BE2C (cell line): ENCODE data around the gene NONO.
"Not testable (repeated sequence)": the region's sequence is repeated elsewhere in the genome, so short reads cannot be mapped to it uniquely, and the experiment has no call there.

Experiments
- DNase-seq: peaks from one replicate; pipeline ENCODE4 v3.0.0-alpha.2; 2020
- H3K27me3 ChIP-seq: fragments of 250-450 bp; sonication (Bioruptor Pico); 2 replicates; pipeline ENCODE4 v1.5.1; 2020; ENCODE audit warnings: mild to moderate bottlenecking
- H3K36me3 ChIP-seq: fragments of 250-450 bp; sonication (Bioruptor Pico); 2 replicates; pipeline ENCODE4 v1.5.1; 2020; ENCODE audit warnings: mild to moderate bottlenecking
- H3K4me1 ChIP-seq: fragments of 250-450 bp; sonication (Bioruptor Pico); 2 replicates; pipeline ENCODE4 v1.5.1; 2020
- H3K4me3 ChIP-seq: 2 replicates; pipeline ENCODE4 v1.5.1; 2011; ENCODE audit warnings: low read depth, low read length
- H3K9me3 ChIP-seq: fragments of 250-450 bp; sonication (Bioruptor Pico); 2 replicates; pipeline ENCODE4 v1.5.1; 2020
- CTCF ChIP-seq: IDR thresholded peaks from 2 replicates; pipeline ENCODE4 v1.5.1; 2012; ENCODE audit warnings: mild to moderate bottlenecking, low read depth, low read length

Gene NONO

GRCh38 chrX:71253253-71254091, 30.0 kb upstream of the NONO start:
- TF ChIP-seq CTCF = peak; percentile 49
- peak overlapping the region; percentile 85 for H3K4me3 ChIP-seq
- H3K4me1 ChIP-seq = no peaks in the 10 kb centered on the region; the same call in 1 of the 2 replicates
- no peaks in the 10 kb centered on the region for H3K27me3 ChIP-seq
- H3K36me3 ChIP-seq = no peaks in the 10 kb centered on the region; the same call in 1 of the 2 replicates
- H3K9me3 ChIP-seq = no peaks in the 10 kb centered on the region
- peak; percentile 58 for DNase-seq

- H3K36me3 ChIP-seq = no peaks in the 10 kb centered on the region; the same call in 1 of the 2 replicates
- H3K9me3 ChIP-seq = no peaks in the 10 kb centered on the region
These were observed 29.1 kb upstream of the NONO start, which contains the start of gene ZMYM3 for GRCh38 chrX:71254092-71254963. Gene ZMYM3 (minus strand): TSS chrX:71254140. CDS start chrX:71253255, 885 bp downstream.

GRCh38 chrX:71256051-71256450, 27.4 kb upstream of the NONO start:
- no peak for DNase-seq
- H3K9me3 ChIP-seq = no peaks in the 10 kb centered on the region
- H3K36me3 ChIP-seq = no peaks in the 10 kb centered on the region
- H3K4me3 ChIP-seq = no peak overlapping the region
- no peaks in the 10 kb centered on the region for H3K27me3 ChIP-seq
- TF ChIP-seq CTCF = no peak
- H3K4me1 ChIP-seq = no peaks in the 10 kb centered on the region; the same call in 1 of the 2 replicates

More at GRCh38 chrX:71254092-71254963, 29.1 kb upstream of the NONO start, which contains the start of gene ZMYM3:
- H3K27me3 ChIP-seq = no peaks in the 10 kb centered on the region
- peak within 1 kb of the TSS; percentile 85 for H3K4me3 ChIP-seq
- no peaks in the 10 kb centered on the region; the same call in 1 of the 2 replicates for H3K4me1 ChIP-seq
- peak; percentile 89 for DNase-seq
- TF ChIP-seq CTCF = no peak

GRCh38 chrX:71256856-71257255, 26.6 kb upstream of the NONO start:
- H3K36me3 ChIP-seq = no peaks in the 10 kb centered on the region
- H3K27me3 ChIP-seq = no peaks in the 10 kb centered on the region
- H3K9me3 ChIP-seq = no peaks in the 10 kb centered on the region
- TF ChIP-seq CTCF = no peak
- H3K4me1 ChIP-seq = no peaks in the 10 kb centered on the region; the same call in 1 of the 2 replicates
- no peak for DNase-seq
- no peak overlapping the region for H3K4me3 ChIP-seq

GRCh38 chrX:71268624-71269023, 14.8 kb upstream of the NONO start:
- not testable (repeated sequence) for DNase-seq, H3K27me3 ChIP-seq, H3K4me1 ChIP-seq, H3K36me3 ChIP-seq, H3K4me3 ChIP-seq, H3K9me3 ChIP-seq

GRCh38 chrX:71269801-71270395, 13.5 kb upstream of the NONO start:
- TF ChIP-seq CTCF = no peak
- Histone ChIP-seq H3K9me3 (no peaks in the 10 kb centered on the region), H3K4me3 (no peak overlapping the region), H3K27me3 (no peaks in the 10 kb centered on the region), H3K4me1 (no peaks in the 10 kb centered on the region), H3K36me3 (no peaks in the 10 kb centered on the region)
- DNase-seq = no peak

GRCh38 chrX:71272313-71272712, 11.1 kb upstream of the NONO start:
- not testable (repeated sequence) for H3K36me3 ChIP-seq, H3K9me3 ChIP-seq, H3K4me1 ChIP-seq, H3K27me3 ChIP-seq, H3K4me3 ChIP-seq, DNase-seq

- not testable (repeated sequence) for H3K9me3 ChIP-seq, H3K27me3 ChIP-seq, H3K4me3 ChIP-seq, DNase-seq, H3K4me1 ChIP-seq
- H3K36me3 ChIP-seq = peaks cover 12% of the 10 kb centered on the region
These were observed 2.1 kb upstream of the NONO start for GRCh38 chrX:71281300-71281699.
